GM23338 (cell line): ENCODE results near the gene KISS1. TPM values are rescaled to one million over a fixed set of nuclear protein-coding genes. Genes with fewer than 3 reads are reported as not detected.

Experiments used
- ATAC-seq: fragments of 200-7000 bp; cut with Tn5 transposase; 3 replicates; pipeline ENCODE4 v1.9.1; 2020
- DNase-seq: peaks from one replicate; pipeline ENCODE4 v3.0.0-alpha.2; 2015; ENCODE audit warnings: low spot score
- H2AFZ ChIP-seq: fragments of 200-600 bp; sonication (generic); 2 replicates; pipeline ENCODE4 v1.8.0; 2016; ENCODE audit warnings: antibody characterized with exemption, mild to moderate bottlenecking, moderate library complexity
- H3F3A ChIP-seq: fragments of 200-600 bp; sonication (generic); replicated peaks from 2 replicates; pipeline ENCODE4 v1.8.0; 2017; ENCODE audit warnings: antibody characterized with exemption, mixed run types, low read depth
- H3K27ac ChIP-seq: fragments of 200-600 bp; sonication (generic); 2 replicates; pipeline ENCODE4 v1.6.1; 2016; ENCODE audit warnings: low read depth
- H3K27me3 ChIP-seq: fragments of 200-600 bp; sonication (generic); 2 replicates; pipeline ENCODE4 v1.8.0; 2016; ENCODE audit warnings: mild to moderate bottlenecking, mixed run types, moderate library complexity; ENCODE audit not compliant: insufficient read depth
- H3K36me3 ChIP-seq: fragments of 200-600 bp; sonication (generic); 2 replicates; pipeline ENCODE4 v1.8.0; 2016; ENCODE audit warnings: mild to moderate bottlenecking; ENCODE audit not compliant: insufficient read depth
- H3K4me1 ChIP-seq: fragments of 200-600 bp; sonication (generic); 2 replicates; pipeline ENCODE4 v1.8.0; 2016; ENCODE audit warnings: mild to moderate bottlenecking, moderate library complexity; ENCODE audit not compliant: insufficient read depth
- H3K4me2 ChIP-seq: fragments of 200-600 bp; sonication (generic); 2 replicates; pipeline ENCODE4 v1.7.1; 2017; ENCODE audit warnings: mixed run types
- H3K4me3 ChIP-seq: fragments of 200-600 bp; sonication (generic); 2 replicates; pipeline ENCODE4 v1.6.1; 2016; ENCODE audit warnings: mixed run types
- H3K79me2 ChIP-seq: fragments of 200-600 bp; sonication (generic); replicated peaks from 2 replicates; pipeline ENCODE4 v1.8.0; 2017; ENCODE audit warnings: mild to moderate bottlenecking; ENCODE audit not compliant: insufficient read depth
- H3K9me2 ChIP-seq: fragments of 200-600 bp; sonication (generic); 2 replicates; pipeline ENCODE4 v1.8.0; 2017; ENCODE audit not compliant: insufficient read depth
- H4K20me1 ChIP-seq: fragments of 200-600 bp; sonication (generic); replicated peaks from 2 replicates; pipeline ENCODE4 v1.8.0; 2017; ENCODE audit warnings: mild to moderate bottlenecking; ENCODE audit not compliant: insufficient read depth
- H3K27ac Mint-ChIP-seq: 2 replicates; pipeline ENCODE4 v1.8.0; 2020; ENCODE audit warnings: inconsistent platforms, mild to moderate bottlenecking, moderate library complexity, mixed read lengths
- H3K27me3 Mint-ChIP-seq: 3 replicates; pipeline ENCODE4 v1.8.0; 2022; ENCODE audit warnings: low read depth, mild to moderate bottlenecking, moderate library complexity, mixed read lengths, inconsistent platforms; ENCODE audit not compliant: insufficient read depth, poor library complexity
- H3K36me3 Mint-ChIP-seq: 3 replicates; pipeline ENCODE4 v1.8.0; 2021; ENCODE audit warnings: low read depth, mild to moderate bottlenecking, inconsistent platforms, moderate library complexity, mixed read lengths
- H3K4me1 Mint-ChIP-seq: 3 replicates; pipeline ENCODE4 v1.8.0; 2020; ENCODE audit warnings: mild to moderate bottlenecking, inconsistent platforms, mixed read lengths
- H3K4me3 Mint-ChIP-seq: 3 replicates; pipeline ENCODE4 v1.8.0; 2021; ENCODE audit warnings: moderate library complexity, mild to moderate bottlenecking, inconsistent platforms, mixed read lengths
- H3K9me3 Mint-ChIP-seq: 3 replicates; pipeline ENCODE4 v1.8.0; 2020; ENCODE audit warnings: moderate library complexity, mild to moderate bottlenecking, inconsistent platforms, mixed read lengths
- CTCF ChIP-seq, 2 experiments: fragments of 200-600 bp in 1 of 2; sonication (generic) in 1 of 2; conservative IDR thresholded peaks; 2 replicates each; pipeline versions ENCODE4 v1.5.1 to v1.6.1; 2016 to 2017; ENCODE audit warnings: antibody characterized with exemption in 2 of 2, low read depth in 2 of 2, mild to moderate bottlenecking in 2 of 2, moderate library complexity in 1 of 2
- ETS1 ChIP-seq: IDR thresholded peaks from 2 replicates; pipeline ENCODE4 v1.6.1; 2016; ENCODE audit warnings: antibody characterized with exemption
- EZH2 ChIP-seq: fragments of 200-600 bp; sonication (generic); IDR thresholded peaks from one replicate; pipeline ENCODE4 v1.8.0; 2017; ENCODE audit warnings: antibody characterized with exemption, mild to moderate bottlenecking, low read depth; ENCODE audit not compliant: unreplicated experiment
- JUNB ChIP-seq: IDR thresholded peaks from one replicate; pipeline ENCODE4 v1.6.1; 2016; ENCODE audit warnings: antibody characterized with exemption; ENCODE audit not compliant: unreplicated experiment
- POLR2AphosphoS5 ChIP-seq: IDR thresholded peaks from 2 replicates; pipeline ENCODE4 v1.6.1; 2016; ENCODE audit warnings: antibody characterized with exemption, low read depth
- ZNF114 ChIP-seq: fragments of 250-450 bp; sonication (Bioruptor Pico); IDR thresholded peaks from 2 replicates; pipeline ENCODE4 v1.5.0; 2020; ENCODE audit warnings: mild to moderate bottlenecking, moderate library complexity
- ZNF462 ChIP-seq: fragments of 250-450 bp; sonication (Bioruptor Pico); IDR thresholded peaks from 2 replicates; pipeline ENCODE4 v1.5.0; 2020; ENCODE audit warnings: mild to moderate bottlenecking, moderate library complexity
- polyA plus RNA-seq: library from polyadenylated mRNA; unstranded; fragments of >200 nt; fragmentation: Nextera tagmentation; extraction: Ambion mirVana; gene quantifications from 2 replicates; pipeline ENCODE4 v1.2.1, GENCODE V29; 2016
- total RNA-seq: library from RNA; depleted of rRNA; stranded (reverse); fragments of >200 nt; shearing (Covaris generic); gene quantifications from 2 replicates; pipeline ENCODE4 v1.2.3, GENCODE V29; 2014

Gene KISS1
- total and polyA plus RNA-seq, 2 experiments from 2014 or later: not detected

GRCh38 chr1:204198348-204199340, 2.4 kb upstream of the KISS1 start (continued):
- TF ChIP-seq ZNF462 (CRISPR knock-in tag): no peak
- TF ChIP-seq ETS1: no peak
- no peak for TF ChIP-seq ZNF114 (CRISPR knock-in tag)
- no peak for TF ChIP-seq POLR2AphosphoS5

DNA sequence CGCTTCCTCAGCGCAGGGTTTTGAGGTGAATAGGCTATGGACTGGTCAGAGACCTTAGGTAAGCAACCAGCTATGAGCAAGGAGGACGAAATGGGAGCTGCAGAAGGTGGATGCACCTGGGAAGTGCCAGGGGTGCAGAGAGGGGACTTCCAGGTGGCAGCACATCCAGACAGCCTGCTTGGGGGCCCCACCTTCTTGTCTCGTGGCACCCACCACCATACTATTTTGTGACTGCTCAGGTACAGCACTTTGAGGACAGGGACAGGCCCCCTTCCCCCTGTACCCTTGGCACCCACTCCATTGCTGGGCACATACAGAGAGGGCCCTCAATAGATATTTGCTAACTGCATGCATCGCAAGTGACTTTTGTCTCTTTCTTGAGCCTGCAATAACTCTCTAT, 777 bp upstream of the KISS1 start:
- no peak for TF ChIP-seq EZH2
- no peak for TF ChIP-seq CTCF (conservative IDR thresholded peaks at IDR 0.05; ENCODE audit: low read depth in 2 of 2)
- TF ChIP-seq JUNB: no peak
- Histone ChIP-seq H3K27me3 (peaks cover 3% of the 10 kb centered on the region; the same call in 1 of the 2 replicates), H3K4me1 (no peaks in the 10 kb centered on the region; the same call in 1 of the 2 replicates), H3F3A (no peaks in the 10 kb centered on the region), H3K36me3 (no peaks in the 10 kb centered on the region), H2AFZ (no peak overlapping the region), H3K27ac (no peak overlapping the region), H3K4me2 (no peak overlapping the region), H3K9me2 (no peaks in the 10 kb centered on the region), H3K4me3 (no peak overlapping the region), H4K20me1 (no peaks in the 10 kb centered on the region), H3K79me2 (no peaks in the 10 kb centered on the region)
- ATAC-seq (no peak), DNase-seq (no peak)
- H3K4me1 Mint-ChIP-seq: peaks cover 10% of the 10 kb centered on the region; the same call in 2 of the 3 replicates
- H3K27me3 Mint-ChIP-seq: peaks cover 8% of the 10 kb centered on the region
- no peaks in the 10 kb centered on the region; the same call in 2 of the 3 replicates for H3K9me3 Mint-ChIP-seq
- H3K4me3 Mint-ChIP-seq: no peak overlapping the region
- no peaks in the 10 kb centered on the region for H3K36me3 Mint-ChIP-seq
- H3K27ac Mint-ChIP-seq: no peak overlapping the region
